GM21367 (cell line): ENCODE data around the gene ESPNL.
"Not testable (repeated sequence)": the region's sequence is repeated elsewhere in the genome, so short reads cannot be mapped to it uniquely, and the experiment has no call there.

Source experiments
- ATAC-seq: cut with Tn5 transposase; IDR thresholded peaks from one replicate; pipeline ENCODE4 v1.9.1; 2021; ENCODE audit not compliant: unreplicated experiment

Gene ESPNL

DNA sequence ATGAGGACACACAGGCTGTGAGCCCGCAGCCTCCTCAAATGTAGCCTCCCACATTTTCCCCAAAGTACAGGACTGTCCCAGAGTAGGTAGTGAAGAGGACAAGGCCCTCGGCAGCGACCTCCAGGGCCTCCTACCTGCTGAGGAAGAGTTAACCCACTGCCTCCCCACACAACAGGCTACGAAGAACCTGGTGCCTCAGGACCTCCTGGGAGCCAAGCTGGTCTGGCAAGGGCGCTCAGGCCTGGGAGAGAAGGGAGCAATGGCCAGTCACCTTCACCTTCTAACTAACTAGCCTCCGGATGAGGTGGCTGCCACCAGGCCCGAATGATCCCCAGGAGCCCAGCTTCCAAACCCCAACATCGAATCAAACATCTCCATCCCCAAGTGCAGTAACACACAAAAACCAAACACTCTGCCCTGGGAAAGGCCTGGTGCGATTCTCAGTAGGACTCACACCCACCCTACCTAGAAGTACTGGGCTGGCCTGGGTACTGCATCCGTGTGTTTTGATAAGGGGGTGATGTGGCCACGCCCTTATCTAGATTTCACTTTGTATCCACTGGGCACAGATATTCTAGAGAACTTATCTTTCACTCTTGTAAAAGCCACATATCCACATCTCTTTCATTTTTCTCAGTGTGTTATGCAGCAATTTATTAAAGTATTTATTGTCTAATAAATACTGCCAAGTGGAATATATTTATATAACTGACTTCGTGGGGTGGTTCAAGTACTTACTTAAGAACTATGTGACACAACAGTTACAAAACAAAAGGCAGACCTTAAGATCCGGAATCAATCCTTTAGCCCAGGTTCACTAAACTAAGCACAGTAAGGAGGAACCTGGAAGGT, 68.3 kb downstream of the ESPNL start:
- ATAC-seq, result no peak

- no peak for ATAC-seq
Measured at GRCh38 chr2:238169048-238169707, 69.0 kb downstream of the ESPNL start.

DNA sequence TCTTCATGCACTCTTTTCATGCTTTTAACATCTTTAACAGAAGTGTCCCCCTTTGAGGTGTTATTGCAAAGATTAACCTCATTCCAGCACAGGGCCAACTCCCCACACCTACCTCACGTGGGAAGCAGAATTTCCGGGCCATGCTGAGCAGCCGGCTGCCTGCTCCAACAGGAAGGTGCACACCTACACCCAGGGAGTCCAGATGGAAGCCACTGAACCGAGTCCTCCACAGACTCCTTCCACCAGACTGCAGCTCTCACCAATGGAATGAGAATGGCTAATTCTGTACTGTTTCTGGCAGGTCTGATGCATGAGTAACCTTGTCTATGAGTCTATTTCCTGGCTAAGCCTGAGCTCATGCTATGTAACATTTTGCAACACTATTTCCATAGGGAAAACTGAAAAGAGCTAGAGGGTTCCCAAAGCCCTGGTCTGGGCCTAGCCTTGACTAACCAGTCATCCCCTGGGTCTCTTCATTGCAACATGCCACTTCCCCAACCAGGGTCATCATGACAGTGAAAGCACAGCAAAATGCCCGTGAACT, 69.6 kb downstream of the ESPNL start:
- no peak for ATAC-seq

GRCh38 chr2:238170386-238171071, 70.4 kb downstream of the ESPNL start:
- no peak for ATAC-seq

DNA sequence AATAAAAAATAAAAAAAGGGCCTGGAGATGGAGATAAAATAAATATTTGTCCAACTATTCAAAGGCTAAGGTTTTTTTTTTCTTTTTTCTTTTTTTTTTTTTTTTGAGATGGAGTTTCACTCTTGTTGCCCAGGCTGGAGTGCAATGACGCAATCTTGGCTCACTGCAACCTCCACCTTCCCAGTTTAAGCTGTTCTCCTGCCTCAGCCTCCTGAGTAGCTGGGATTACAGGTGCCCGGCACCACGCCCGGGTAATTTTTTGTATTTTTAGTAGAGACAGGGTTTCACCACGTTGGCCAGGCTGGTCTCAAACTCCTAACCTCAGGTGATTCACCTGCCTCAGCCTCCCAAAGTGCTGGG, 70.9 kb downstream of the ESPNL start:
- not testable (repeated sequence) for ATAC-seq

- no peak for ATAC-seq
Measured at GRCh38 chr2:238171575-238172187, 71.5 kb downstream of the ESPNL start.

- ATAC-seq, result no peak
Measured at GRCh38 chr2:238172439-238172838, 72.3 kb downstream of the ESPNL start.

DNA sequence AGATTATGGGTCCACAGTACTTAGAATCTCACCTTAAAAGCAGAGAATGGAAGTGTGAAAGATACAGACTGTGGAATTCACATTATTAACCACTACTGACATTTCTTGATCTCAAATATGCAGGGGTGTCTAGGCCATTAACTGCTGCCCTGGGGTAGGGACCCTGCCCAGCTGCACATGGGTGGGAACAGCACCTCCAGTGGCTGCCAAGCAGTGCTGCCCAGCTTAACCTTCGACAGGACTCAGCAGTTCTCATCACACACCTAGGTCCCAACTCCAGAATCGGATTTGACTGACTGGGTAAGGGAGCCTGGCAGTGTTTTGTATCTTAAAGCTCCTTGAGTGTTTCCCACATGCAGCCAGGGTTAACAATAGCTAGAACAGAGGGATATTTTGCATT, 73.6 kb downstream of the ESPNL start:
- no peak for ATAC-seq

DNA sequence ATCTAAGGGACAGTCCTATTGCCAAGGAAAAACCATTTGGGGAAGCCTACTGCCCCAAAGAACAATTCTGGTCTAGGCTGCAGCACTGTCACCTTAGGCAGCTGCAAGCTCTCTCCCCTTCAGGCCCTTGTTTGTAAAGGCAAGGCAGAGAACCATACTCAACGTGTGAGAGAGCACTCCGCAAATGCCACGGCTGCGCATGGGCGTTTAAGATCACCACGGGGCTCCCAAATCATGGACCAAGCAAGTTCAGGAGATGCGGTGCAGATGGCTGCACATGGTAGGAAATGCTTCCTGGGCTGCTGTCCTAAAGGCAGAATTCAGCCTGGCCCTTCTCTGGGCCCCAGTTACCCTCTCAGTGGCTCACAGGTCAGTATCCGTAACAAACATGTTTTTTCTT, 74.2 kb downstream of the ESPNL start:
- ATAC-seq, result no peak

DNA sequence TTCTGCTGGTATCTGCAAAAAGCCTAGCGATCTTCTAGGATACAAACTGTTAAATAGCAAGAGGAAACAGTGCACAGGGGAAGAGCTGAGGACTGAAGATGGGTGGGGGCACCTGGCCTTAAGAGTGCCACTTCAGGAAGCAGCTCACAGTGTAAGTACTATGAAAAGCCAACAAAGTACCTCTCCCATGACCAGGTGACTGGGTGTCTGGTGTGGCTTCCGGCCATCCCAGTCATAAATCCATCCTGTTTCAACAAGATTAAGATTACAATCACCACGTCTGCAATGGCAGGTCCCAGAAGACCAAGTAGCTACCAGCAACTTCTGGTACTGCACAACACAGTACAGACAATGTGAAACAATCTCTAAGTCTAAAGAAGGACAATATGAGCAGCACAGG, 74.6 kb downstream of the ESPNL start:
- no peak for ATAC-seq

DNA sequence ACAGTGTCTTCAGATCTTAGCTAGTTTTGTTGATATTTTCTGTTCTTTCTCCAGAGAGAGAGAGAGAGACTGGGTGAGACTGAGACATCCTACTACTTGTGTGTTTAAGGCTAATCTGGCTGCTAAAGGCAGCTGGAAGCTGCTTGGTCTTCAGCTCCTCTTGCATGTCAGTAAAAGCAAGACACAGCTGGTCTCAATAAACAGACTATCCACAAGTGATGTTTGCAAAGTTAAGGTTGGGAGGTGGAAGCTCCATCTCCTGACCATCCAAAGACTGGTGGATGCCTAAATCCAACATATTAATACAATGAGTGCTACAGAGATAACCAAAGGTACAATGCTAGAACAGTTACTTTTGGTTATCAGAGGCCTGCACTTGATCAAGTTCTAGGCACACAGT, 76.5 kb downstream of the ESPNL start:
- ATAC-seq, result no peak

- no peak for ATAC-seq
Measured at GRCh38 chr2:238180554-238180953, 80.4 kb downstream of the ESPNL start.

DNA sequence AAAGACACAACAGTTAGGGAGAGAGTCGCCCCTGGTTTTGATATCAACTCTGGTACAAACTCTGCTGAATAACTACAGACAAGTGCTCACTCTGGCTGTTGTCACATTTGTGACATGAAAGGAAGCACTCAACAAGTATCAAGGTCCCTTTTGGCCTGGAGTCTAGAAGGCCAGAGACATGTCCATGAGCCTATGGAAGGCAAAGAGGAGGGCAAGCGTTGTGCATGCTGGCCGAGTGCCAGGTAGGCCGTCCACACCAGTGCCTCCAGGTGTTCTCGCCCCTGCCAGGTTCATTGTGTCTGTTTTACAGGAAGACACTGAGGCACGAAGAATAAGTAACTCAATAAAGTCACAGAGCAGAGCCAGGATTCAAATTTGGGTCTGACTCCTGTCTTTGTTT, 82.2 kb downstream of the ESPNL start:
- ATAC-seq, result no peak
